Measurements from ENCODE around the gene FUT6. TPM values are rescaled to one million over a fixed set of nuclear protein-coding genes. Genes with fewer than 3 reads are reported as not detected.

The FUT6 gene
- total RNA-seq, 2 donors from 2014 or later: 0.62 TPM; not detected in 1

GRCh38 chr19:5827891-5828660 lies 11.4 kb downstream of the FUT6 start:
- 3% methylated on average over 64 of the region's 91 CpGs for WGBS
- no peaks in the 10 kb centered on the region for H3K27me3 ChIP-seq (replicated peaks; ENCODE audit: insufficient read depth)
- peak; percentile 76 for DNase-seq (ENCODE audit: low spot score)
- H3K27ac ChIP-seq: peak overlapping the region; percentile 49 to 68
- intact Hi-C loops (cut with DNase I): loop anchor here (2.0 kb wide), 2 partner anchors 23 to 65 kb away; partner anchors contain the start of gene NRTN
- H3K4me1 ChIP-seq (replicated peaks): no peaks in the 10 kb centered on the region
- no peaks in the 10 kb centered on the region for H3K9me3 ChIP-seq
- no peaks in the 10 kb centered on the region for H3K36me3 ChIP-seq
- peak overlapping the region; percentile 25 to 39 for H3K4me3 ChIP-seq
- TF ChIP-seq POLR2AphosphoS5 (IDR thresholded peaks at IDR 0.05) (peak; percentile 79), POLR2A (IDR thresholded peaks at IDR 0.05) (peak; percentile 85), CTCF (IDR thresholded peaks at IDR 0.05) (no peak)

- no peak for DNase-seq (ENCODE audit: low spot score)
- peak overlapping the region in 1 of 2 donors; percentile 68 for H3K27ac ChIP-seq
- H3K4me3 ChIP-seq: peak overlapping the region; percentile 25 to 39
- no peaks in the 10 kb centered on the region for H3K27me3 ChIP-seq (replicated peaks; ENCODE audit: insufficient read depth)
- TF ChIP-seq POLR2A (IDR thresholded peaks at IDR 0.05): no peak
- TF ChIP-seq CTCF (IDR thresholded peaks at IDR 0.05): no peak
- no peak for TF ChIP-seq POLR2AphosphoS5 (IDR thresholded peaks at IDR 0.05)
- H3K9me3 ChIP-seq: no peaks in the 10 kb centered on the region
- no peaks in the 10 kb centered on the region for H3K36me3 ChIP-seq
- intact Hi-C loops (cut with DNase I): no loop called here
- H3K4me1 ChIP-seq (replicated peaks): no peaks in the 10 kb centered on the region
- 25% methylated on average over 29 of the region's 37 CpGs for WGBS
Measured at GRCh38 chr19:5827342-5827890, 12.1 kb downstream of the FUT6 start.

GRCh38 chr19:5826531-5827341 lies 12.8 kb downstream of the FUT6 start:
- TF ChIP-seq CTCF (IDR thresholded peaks at IDR 0.05) (peak in 2 of 4 experiments; percentile 27), POLR2A (IDR thresholded peaks at IDR 0.05) (no peak)
- Histone ChIP-seq H3K4me3 (no peak overlapping the region), H3K27ac (no peak overlapping the region), H3K36me3 (no peaks in the 10 kb centered on the region), H3K27me3 (replicated peaks; ENCODE audit: insufficient read depth) (no peaks in the 10 kb centered on the region), H3K4me1 (replicated peaks) (no peaks in the 10 kb centered on the region), H3K9me3 (no peaks in the 10 kb centered on the region)
- 15% methylated on average over 24 of the region's 24 CpGs for WGBS
- DNase-seq (ENCODE audit: low spot score): peak; percentile 59
- intact Hi-C loops (cut with DNase I): no loop called here

- WGBS: 77% methylated on average over 21 of the region's 21 CpGs
- Histone ChIP-seq H3K4me3 (no peak overlapping the region), H3K36me3 (no peaks in the 10 kb centered on the region), H3K27ac (no peak overlapping the region), H3K27me3 (replicated peaks; ENCODE audit: insufficient read depth) (no peaks in the 10 kb centered on the region), H3K4me1 (replicated peaks) (no peaks in the 10 kb centered on the region), H3K9me3 (no peaks in the 10 kb centered on the region)
- intact Hi-C loops (cut with DNase I): no loop called here
- DNase-seq (ENCODE audit: low spot score): no peak
- no peak for TF ChIP-seq POLR2AphosphoS5 (IDR thresholded peaks at IDR 0.05)
- no peak for TF ChIP-seq POLR2A (IDR thresholded peaks at IDR 0.05)
- no peak for TF ChIP-seq CTCF (IDR thresholded peaks at IDR 0.05)
Measured at GRCh38 chr19:5825178-5825577, 14.3 kb downstream of the FUT6 start.
